Activated naive CD4-positive, alpha-beta T cell treated with anti-CD3 and anti-CD28 coated beads for 36 hours (primary cell): ENCODE measurements around the gene PIGN. TPM values are rescaled to one million over a fixed set of nuclear protein-coding genes. Genes with fewer than 3 reads are reported as not detected.

Experiments
- CTCF ChIA-PET: fragments of 350-600 bp; sonication (Branson Sonifier 250); formaldehyde crosslinking; loops from one replicate; lab custom pipeline; 2021; ENCODE audit warnings: antibody characterized with exemption; lab: Charles Lee
- DNase-seq: peaks from one replicate; pipeline ENCODE4 v3.0.0-alpha.2; 2020
- H3K27ac Mint-ChIP-seq: one replicate; pipeline ENCODE4 v1.8.0; 2021; ENCODE audit warnings: mild to moderate bottlenecking, mixed read lengths
- H3K27me3 Mint-ChIP-seq: one replicate; pipeline ENCODE4 v1.8.0; 2021; ENCODE audit warnings: low read depth, mixed read lengths
- H3K36me3 Mint-ChIP-seq: one replicate; pipeline ENCODE4 v1.8.0; 2021; ENCODE audit warnings: low read depth, mixed read lengths
- H3K4me1 Mint-ChIP-seq: one replicate; pipeline ENCODE4 v1.8.0; 2021; ENCODE audit warnings: low read depth, mixed read lengths
- H3K4me3 Mint-ChIP-seq: one replicate; pipeline ENCODE4 v1.8.0; 2021; ENCODE audit warnings: mild to moderate bottlenecking, moderate library complexity, mixed read lengths
- H3K9me3 Mint-ChIP-seq: one replicate; pipeline ENCODE4 v1.8.0; 2021; ENCODE audit warnings: mixed read lengths
- intact Hi-C: fragments of 100-400 bp; cut with micrococcal nuclease; formaldehyde crosslinking; loops from one replicate; pipeline ENCODE4 v1.15.1; 2023
- total RNA-seq, 2 experiments: library from RNA; stranded (reverse); gene quantifications; one replicate each; pipeline ENCODE4 v1.2.3, GENCODE V29; 2021

PIGN gene
- total RNA-seq, 2 experiments from 2014 or later, result 21.2 to 22.6 TPM

GRCh38 chr18:62023536-62023935 is 163.3 kb downstream of the PIGN start:
- CTCF ChIA-PET, result no interaction called here
- no peak overlapping the region for H3K4me3 Mint-ChIP-seq
- H3K36me3 Mint-ChIP-seq, result no peaks in the 10 kb centered on the region
- no peak for DNase-seq
- H3K27ac Mint-ChIP-seq, result no peak overlapping the region
- no peaks in the 10 kb centered on the region for H3K27me3 Mint-ChIP-seq
- intact Hi-C loops, result no loop called here
- H3K4me1 Mint-ChIP-seq, result no peaks in the 10 kb centered on the region
- no peaks in the 10 kb centered on the region for H3K9me3 Mint-ChIP-seq

- no peaks in the 10 kb centered on the region for H3K36me3 Mint-ChIP-seq
- intact Hi-C loops, result no loop called here
- no peaks in the 10 kb centered on the region for H3K9me3 Mint-ChIP-seq
- no peaks in the 10 kb centered on the region for H3K27me3 Mint-ChIP-seq
- CTCF ChIA-PET, result no interaction called here
- no peak overlapping the region for H3K4me3 Mint-ChIP-seq
- peak; percentile 12 for DNase-seq
- H3K27ac Mint-ChIP-seq, result no peak overlapping the region
- H3K4me1 Mint-ChIP-seq, result no peaks in the 10 kb centered on the region
Observed at GRCh38 chr18:62018759-62019041, 168.2 kb downstream of the PIGN start.

DNA sequence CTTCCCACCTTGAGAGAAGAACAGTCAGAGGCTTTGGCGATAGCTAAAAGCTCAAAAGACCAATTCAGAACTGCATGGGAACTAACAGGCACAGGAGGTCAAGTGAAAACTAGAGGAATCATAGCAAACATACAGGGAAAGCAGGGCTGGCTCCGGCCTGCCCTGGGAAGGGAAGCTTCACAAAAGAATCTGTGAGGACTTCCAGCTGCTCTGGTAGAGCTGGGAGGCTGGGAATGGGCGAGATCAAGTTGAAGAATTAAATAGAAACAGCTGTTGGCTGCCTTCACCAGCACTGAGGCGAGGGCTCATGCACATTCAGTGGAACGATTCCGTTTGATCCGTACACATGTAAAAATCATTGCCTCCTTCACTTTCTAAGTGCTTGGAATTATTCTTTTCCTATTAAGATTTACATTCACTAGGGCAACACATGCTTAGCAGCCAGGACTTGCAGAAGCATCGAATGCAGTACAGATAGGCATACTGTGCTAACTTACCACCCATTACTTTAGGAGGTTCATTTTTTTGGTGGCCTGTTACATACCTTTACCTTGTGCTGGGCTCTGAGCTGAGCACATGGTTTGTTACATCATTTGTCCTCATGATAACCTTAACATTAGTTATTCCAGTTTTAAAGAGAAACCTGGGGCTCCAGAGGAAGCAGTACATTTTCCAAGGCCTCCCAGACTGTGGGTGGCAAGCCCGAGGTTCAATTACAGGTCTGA is 168.7 kb downstream of the PIGN start:
- Mint-ChIP-seq H3K9me3 (no peaks in the 10 kb centered on the region), H3K27me3 (no peaks in the 10 kb centered on the region), H3K4me1 (no peaks in the 10 kb centered on the region), H3K4me3 (no peak overlapping the region), H3K27ac (no peak overlapping the region), H3K36me3 (no peaks in the 10 kb centered on the region)
- no peak for DNase-seq
- CTCF ChIA-PET, result no interaction called here
- intact Hi-C loops, result no loop called here

GRCh38 chr18:62017618-62018017 is 169.2 kb downstream of the PIGN start:
- Mint-ChIP-seq H3K4me3 (no peak overlapping the region), H3K4me1 (no peaks in the 10 kb centered on the region), H3K27ac (no peak overlapping the region), H3K9me3 (no peaks in the 10 kb centered on the region), H3K36me3 (no peaks in the 10 kb centered on the region), H3K27me3 (no peaks in the 10 kb centered on the region)
- DNase-seq, result no peak
- CTCF ChIA-PET, result interaction anchor here (0.7 kb wide), 1 partner anchor 41 kb away, joined by 3 read pairs; no protein-coding TSS in a partner anchor
- intact Hi-C loops, result no loop called here

GRCh38 chr18:62011416-62011815 is 175.4 kb downstream of the PIGN start:
- intact Hi-C loops, result no loop called here
- H3K27me3 Mint-ChIP-seq, result peaks cover 4% of the 10 kb centered on the region
- H3K36me3 Mint-ChIP-seq, result peaks cover 2% of the 10 kb centered on the region
- no peak overlapping the region for H3K27ac Mint-ChIP-seq
- no peak for DNase-seq
- CTCF ChIA-PET, result no interaction called here
- H3K4me1 Mint-ChIP-seq, result no peaks in the 10 kb centered on the region
- H3K4me3 Mint-ChIP-seq, result no peak overlapping the region
- H3K9me3 Mint-ChIP-seq, result peaks cover 3% of the 10 kb centered on the region

DNA sequence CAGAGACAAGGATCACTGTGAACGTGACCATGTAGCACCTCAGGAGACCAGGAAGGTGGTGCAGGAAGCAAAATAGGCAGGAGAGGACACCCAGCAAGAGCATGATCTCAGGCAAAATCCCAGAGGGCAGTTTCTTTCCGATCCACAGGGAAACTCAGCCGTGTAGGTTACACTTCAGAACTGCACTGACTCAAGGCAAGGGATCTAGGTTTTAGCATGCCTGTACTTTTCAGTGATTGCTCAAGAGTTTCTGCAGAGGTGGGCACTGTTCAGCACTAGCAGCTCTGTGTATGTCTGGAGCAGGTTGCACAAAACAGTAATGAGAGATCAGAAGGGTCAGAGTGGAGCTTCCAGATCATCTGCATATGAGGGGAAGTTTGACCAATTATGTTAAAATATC is 177.3 kb downstream of the PIGN start:
- Mint-ChIP-seq H3K36me3 (peaks cover 4% of the 10 kb centered on the region), H3K27me3 (peaks cover 5% of the 10 kb centered on the region), H3K4me3 (no peak overlapping the region), H3K27ac (no peak overlapping the region), H3K4me1 (no peaks in the 10 kb centered on the region), H3K9me3 (peaks cover 14% of the 10 kb centered on the region)
- CTCF ChIA-PET, result no interaction called here
- DNase-seq, result no peak
- intact Hi-C loops, result no loop called here

- Mint-ChIP-seq H3K36me3 (peaks cover 3% of the 10 kb centered on the region), H3K27ac (no peak overlapping the region), H3K27me3 (peaks cover 10% of the 10 kb centered on the region), H3K4me1 (peaks cover 8% of the 10 kb centered on the region), H3K4me3 (no peak overlapping the region), H3K9me3 (peaks cover 27% of the 10 kb centered on the region)
- intact Hi-C loops, result no loop called here
- CTCF ChIA-PET, result no interaction called here
- no peak for DNase-seq
Observed at GRCh38 chr18:62001396-62001795, 185.5 kb downstream of the PIGN start.

DNA sequence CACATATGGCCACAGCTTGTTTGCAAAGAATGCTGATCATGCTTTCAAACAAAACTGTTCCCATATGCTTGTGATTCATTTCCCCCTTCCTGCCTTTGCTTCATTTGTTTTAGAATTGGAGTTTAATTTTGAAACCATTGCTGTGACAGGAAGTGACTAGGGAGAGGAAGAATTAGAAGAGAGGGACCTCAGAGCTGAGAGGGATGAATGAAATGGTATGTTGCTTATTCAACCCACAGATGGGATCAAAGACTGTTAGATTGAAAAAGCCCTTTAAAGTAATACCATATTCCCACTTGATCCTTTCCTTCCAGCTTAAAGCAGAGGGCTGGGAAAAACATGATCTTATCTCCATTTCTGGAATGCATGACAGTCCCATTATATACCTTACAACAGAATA is 187.9 kb downstream of the PIGN start:
- intact Hi-C loops, result loop anchor here (1.0 to 2.0 kb wide), 2 partner anchors 22 to 47 kb away; no protein-coding TSS in a partner anchor
- Mint-ChIP-seq H3K4me3 (no peak overlapping the region), H3K36me3 (peaks cover 1% of the 10 kb centered on the region), H3K27me3 (peaks cover 7% of the 10 kb centered on the region), H3K27ac (no peak overlapping the region), H3K4me1 (peaks cover 8% of the 10 kb centered on the region), H3K9me3 (peaks cover 16% of the 10 kb centered on the region)
- CTCF ChIA-PET, result interaction anchor here (1.0 kb wide), 1 partner anchor 133 kb away, joined by 3 read pairs; no protein-coding TSS in a partner anchor
- DNase-seq, result no peak

DNA sequence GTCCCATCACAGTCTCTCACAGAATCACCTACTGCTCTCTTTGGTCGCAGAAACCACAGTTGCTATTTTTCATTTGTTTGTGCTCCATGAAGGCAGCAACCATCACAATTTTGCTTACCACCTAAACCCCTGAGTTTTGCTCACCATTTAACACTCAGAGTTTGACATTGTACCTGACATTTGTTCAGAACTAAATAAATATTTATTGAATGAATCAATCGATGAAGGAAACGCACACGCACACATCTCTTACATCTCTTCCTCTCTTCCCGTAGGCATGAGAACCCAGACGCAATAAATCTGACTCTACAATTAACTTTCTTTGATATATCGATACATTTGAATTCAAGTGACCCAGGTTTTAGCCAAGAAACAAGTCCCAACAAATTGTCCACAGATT is 188.5 kb downstream of the PIGN start:
- Mint-ChIP-seq H3K9me3 (peaks cover 16% of the 10 kb centered on the region), H3K27me3 (peaks cover 7% of the 10 kb centered on the region), H3K36me3 (peaks cover 1% of the 10 kb centered on the region), H3K4me1 (peaks cover 8% of the 10 kb centered on the region), H3K4me3 (no peak overlapping the region), H3K27ac (no peak overlapping the region)
- CTCF ChIA-PET, result no interaction called here
- intact Hi-C loops, result loop anchor here (2.0 kb wide), 1 partner anchor 22 kb away; no protein-coding TSS in a partner anchor
- DNase-seq, result no peak

DNA sequence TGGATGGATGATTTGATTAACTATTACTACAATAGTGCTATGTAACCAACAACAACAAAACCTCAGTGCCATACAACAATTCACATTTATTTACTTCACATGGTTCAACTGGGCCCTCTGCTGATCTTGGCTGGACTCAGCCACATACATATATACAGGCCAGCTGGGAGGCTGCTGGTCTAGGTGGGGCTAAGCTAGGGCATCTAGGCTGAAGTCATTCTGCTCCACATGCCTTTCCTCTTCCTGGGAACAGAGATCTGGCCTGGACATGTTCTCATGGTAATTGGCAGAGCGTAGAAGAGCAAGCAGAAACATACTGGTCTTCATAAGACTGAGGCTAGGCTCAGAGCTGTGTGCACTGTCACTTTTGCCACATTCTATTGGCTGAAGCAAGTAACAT is 191.2 kb downstream of the PIGN start:
- peaks cover 15% of the 10 kb centered on the region for H3K9me3 Mint-ChIP-seq
- no peak overlapping the region for H3K27ac Mint-ChIP-seq
- no peak for DNase-seq
- H3K36me3 Mint-ChIP-seq, result peaks cover 1% of the 10 kb centered on the region
- intact Hi-C loops, result no loop called here
- peaks cover 7% of the 10 kb centered on the region for H3K27me3 Mint-ChIP-seq
- H3K4me3 Mint-ChIP-seq, result no peak overlapping the region
- CTCF ChIA-PET, result no interaction called here
- peaks cover 13% of the 10 kb centered on the region for H3K4me1 Mint-ChIP-seq

DNA sequence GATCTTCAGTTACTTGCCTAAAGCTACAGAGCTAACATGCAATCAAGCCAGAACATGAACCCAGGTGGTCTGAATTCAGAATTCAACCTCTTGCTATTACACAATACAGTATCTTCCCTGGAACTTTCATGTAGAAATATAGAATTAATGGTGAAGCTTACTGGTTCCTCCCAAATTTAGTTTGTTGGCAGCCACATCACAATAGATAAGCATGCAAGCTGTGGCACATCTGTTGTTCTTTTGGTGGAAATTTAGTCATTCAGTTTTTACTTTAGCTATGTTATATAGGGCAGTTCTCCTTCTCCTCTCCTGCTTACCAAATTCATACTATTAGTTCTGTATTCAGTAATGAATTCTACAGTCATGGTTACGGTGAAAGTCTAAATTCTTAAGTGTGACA is 193.0 kb downstream of the PIGN start:
- no peak for DNase-seq
- Mint-ChIP-seq H3K9me3 (no peaks in the 10 kb centered on the region), H3K4me1 (peaks cover 10% of the 10 kb centered on the region), H3K27me3 (peaks cover 7% of the 10 kb centered on the region), H3K36me3 (no peaks in the 10 kb centered on the region), H3K27ac (no peak overlapping the region), H3K4me3 (no peak overlapping the region)
- CTCF ChIA-PET, result no interaction called here
- intact Hi-C loops, result no loop called here

GRCh38 chr18:61992923-61993322 is 193.9 kb downstream of the PIGN start:
- H3K9me3 Mint-ChIP-seq, result no peaks in the 10 kb centered on the region
- H3K4me1 Mint-ChIP-seq, result peaks cover 6% of the 10 kb centered on the region
- no peaks in the 10 kb centered on the region for H3K36me3 Mint-ChIP-seq
- H3K4me3 Mint-ChIP-seq, result no peak overlapping the region
- DNase-seq, result no peak
- intact Hi-C loops, result no loop called here
- H3K27me3 Mint-ChIP-seq, result peaks cover 7% of the 10 kb centered on the region
- CTCF ChIA-PET, result no interaction called here
- no peak overlapping the region for H3K27ac Mint-ChIP-seq

DNA sequence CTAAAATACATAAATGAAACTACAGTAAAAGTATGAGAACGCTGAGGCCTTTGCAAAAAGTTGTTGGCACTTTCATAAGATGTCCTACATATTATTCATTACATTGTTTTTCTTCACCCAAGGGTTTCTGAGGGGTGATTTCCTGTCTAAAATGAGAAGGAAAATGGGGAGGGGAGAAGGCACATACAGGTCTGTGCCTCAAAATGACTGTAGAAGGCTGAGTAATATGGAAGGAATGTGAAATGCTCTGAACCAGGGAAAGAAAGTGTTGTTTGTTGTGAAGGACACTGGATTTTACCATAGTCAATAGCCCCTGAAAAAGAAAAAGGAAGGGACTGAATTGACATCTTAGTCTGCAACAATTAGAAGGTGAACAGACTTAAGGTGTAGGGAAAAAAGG is 194.6 kb downstream of the PIGN start:
- H3K4me1 Mint-ChIP-seq, result peaks cover 6% of the 10 kb centered on the region
- no peak overlapping the region for H3K27ac Mint-ChIP-seq
- intact Hi-C loops, result no loop called here
- no peak overlapping the region for H3K4me3 Mint-ChIP-seq
- H3K9me3 Mint-ChIP-seq, result no peaks in the 10 kb centered on the region
- no peak for DNase-seq
- CTCF ChIA-PET, result no interaction called here
- peaks cover 6% of the 10 kb centered on the region for H3K27me3 Mint-ChIP-seq
- no peaks in the 10 kb centered on the region for H3K36me3 Mint-ChIP-seq
